Osteocyte (in vitro differentiated cells): ENCODE results near the gene POLH. TPM values are rescaled to one million over a fixed set of nuclear protein-coding genes. Genes with fewer than 3 reads are reported as not detected.

Experiments
- DNase-seq: peaks from one replicate; pipeline ENCODE4 v3.0.0; 2021; ENCODE audit warnings: mixed read lengths; ENCODE audit not compliant: unreplicated experiment; ENCODE audit errors: extremely low spot score
- H3K27ac Mint-ChIP-seq: one replicate; pipeline ENCODE4 v1.8.0; 2021; ENCODE audit warnings: mild to moderate bottlenecking, mixed read lengths; ENCODE audit not compliant: unreplicated experiment
- H3K27me3 Mint-ChIP-seq: one replicate; pipeline ENCODE4 v1.8.0; 2021; ENCODE audit warnings: mixed read lengths; ENCODE audit not compliant: unreplicated experiment
- H3K36me3 Mint-ChIP-seq: one replicate; pipeline ENCODE4 v1.8.0; 2021; ENCODE audit warnings: mixed read lengths; ENCODE audit not compliant: unreplicated experiment
- H3K4me1 Mint-ChIP-seq: one replicate; pipeline ENCODE4 v1.8.0; 2021; ENCODE audit warnings: mixed read lengths; ENCODE audit not compliant: unreplicated experiment
- H3K4me3 Mint-ChIP-seq: one replicate; pipeline ENCODE4 v1.8.0; 2021; ENCODE audit warnings: mild to moderate bottlenecking, moderate library complexity, mixed read lengths; ENCODE audit not compliant: unreplicated experiment
- H3K9me3 Mint-ChIP-seq: one replicate; pipeline ENCODE4 v1.8.0; 2021; ENCODE audit warnings: mixed read lengths; ENCODE audit not compliant: unreplicated experiment
- total RNA-seq: library from RNA; stranded (reverse); gene quantifications from 2 replicates; pipeline ENCODE4 v1.2.1, GENCODE V29; 2021
- TF ChIP-seq, protein P1 (sequence below): fragments of 200-600 bp; sonication (generic); IDR thresholded peaks from 2 replicates; pipeline ENCODE4 v1.5.0; 2021; ENCODE audit warnings: antibody characterized with exemption, mild to moderate bottlenecking, moderate library complexity

POLH gene
- total RNA-seq, 1 donor from 2014 or later: 27.7 TPM

GRCh38 chr6:43600595-43600994 is 24.6 kb downstream of the POLH start:
- Mint-ChIP-seq H3K27ac (no peak overlapping the region), H3K36me3 (peaks cover 31% of the 10 kb centered on the region), H3K4me3 (no peak overlapping the region), H3K4me1 (peaks cover 2% of the 10 kb centered on the region), H3K9me3 (no peaks in the 10 kb centered on the region), H3K27me3 (no peaks in the 10 kb centered on the region)
- DNase-seq: no peak
- TF ChIP-seq, protein P1, sequence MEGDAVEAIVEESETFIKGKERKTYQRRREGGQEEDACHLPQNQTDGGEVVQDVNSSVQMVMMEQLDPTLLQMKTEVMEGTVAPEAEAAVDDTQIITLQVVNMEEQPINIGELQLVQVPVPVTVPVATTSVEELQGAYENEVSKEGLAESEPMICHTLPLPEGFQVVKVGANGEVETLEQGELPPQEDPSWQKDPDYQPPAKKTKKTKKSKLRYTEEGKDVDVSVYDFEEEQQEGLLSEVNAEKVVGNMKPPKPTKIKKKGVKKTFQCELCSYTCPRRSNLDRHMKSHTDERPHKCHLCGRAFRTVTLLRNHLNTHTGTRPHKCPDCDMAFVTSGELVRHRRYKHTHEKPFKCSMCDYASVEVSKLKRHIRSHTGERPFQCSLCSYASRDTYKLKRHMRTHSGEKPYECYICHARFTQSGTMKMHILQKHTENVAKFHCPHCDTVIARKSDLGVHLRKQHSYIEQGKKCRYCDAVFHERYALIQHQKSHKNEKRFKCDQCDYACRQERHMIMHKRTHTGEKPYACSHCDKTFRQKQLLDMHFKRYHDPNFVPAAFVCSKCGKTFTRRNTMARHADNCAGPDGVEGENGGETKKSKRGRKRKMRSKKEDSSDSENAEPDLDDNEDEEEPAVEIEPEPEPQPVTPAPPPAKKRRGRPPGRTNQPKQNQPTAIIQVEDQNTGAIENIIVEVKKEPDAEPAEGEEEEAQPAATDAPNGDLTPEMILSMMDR: no peak

DNA sequence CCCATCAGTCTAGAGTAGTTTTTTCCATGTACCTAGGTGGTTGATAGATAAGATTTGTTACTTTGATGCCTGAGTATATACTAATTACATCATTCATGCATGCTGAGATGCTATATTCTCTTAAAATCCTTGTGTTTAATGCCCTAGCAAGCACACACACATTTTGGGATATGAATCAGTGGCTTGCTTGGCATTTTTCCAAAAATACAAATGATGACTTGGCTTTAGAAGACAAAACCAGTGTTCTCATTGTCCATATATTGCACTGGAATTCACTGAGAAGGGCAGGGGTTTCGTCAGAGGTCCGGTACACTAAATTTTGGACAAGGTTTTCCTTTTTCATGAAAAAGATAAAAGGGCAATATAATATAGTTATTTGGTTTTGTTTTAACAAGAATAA is 28.2 kb downstream of the POLH start:
- H3K36me3 Mint-ChIP-seq: peaks cover 29% of the 10 kb centered on the region
- TF ChIP-seq, protein P1: no peak
- H3K4me3 Mint-ChIP-seq: no peak overlapping the region
- H3K4me1 Mint-ChIP-seq: peaks cover 5% of the 10 kb centered on the region
- no peaks in the 10 kb centered on the region for H3K27me3 Mint-ChIP-seq
- H3K27ac Mint-ChIP-seq: no peak overlapping the region
- no peak for DNase-seq
- no peaks in the 10 kb centered on the region for H3K9me3 Mint-ChIP-seq

GRCh38 chr6:43606019-43606418 is 30.0 kb downstream of the POLH start:
- Mint-ChIP-seq H3K4me3 (no peak overlapping the region), H3K27ac (no peak overlapping the region), H3K36me3 (peaks cover 31% of the 10 kb centered on the region), H3K9me3 (no peaks in the 10 kb centered on the region), H3K4me1 (peaks cover 5% of the 10 kb centered on the region), H3K27me3 (no peaks in the 10 kb centered on the region)
- TF ChIP-seq, protein P1: no peak
- DNase-seq: no peak

DNA sequence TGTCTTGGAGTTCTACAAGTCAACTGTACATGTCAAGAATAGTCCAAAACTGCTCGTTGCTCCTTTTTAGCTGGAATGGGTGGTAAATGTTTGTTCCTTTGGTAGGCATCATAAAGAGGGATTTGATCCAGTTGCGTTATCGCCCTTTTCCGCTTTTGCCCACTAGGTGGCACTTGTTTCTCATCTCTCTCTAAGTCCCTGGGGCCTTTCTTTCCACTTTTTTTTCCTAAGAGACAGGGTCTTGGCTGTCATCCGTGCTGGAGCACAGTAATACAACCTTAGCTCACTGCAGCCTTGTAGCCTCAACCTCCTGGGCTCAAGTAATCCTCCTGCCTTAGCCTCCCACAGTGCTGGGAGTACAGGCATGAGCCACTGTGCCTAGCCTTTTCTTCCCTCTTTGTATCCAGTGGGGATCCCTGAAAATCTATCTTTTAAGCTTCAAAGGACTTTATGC is 32.4 kb downstream of the POLH start:
- no peak overlapping the region for H3K27ac Mint-ChIP-seq
- H3K4me3 Mint-ChIP-seq: no peak overlapping the region
- peaks cover 5% of the 10 kb centered on the region for H3K4me1 Mint-ChIP-seq
- no peaks in the 10 kb centered on the region for H3K9me3 Mint-ChIP-seq
- peaks cover 20% of the 10 kb centered on the region for H3K36me3 Mint-ChIP-seq
- no peaks in the 10 kb centered on the region for H3K27me3 Mint-ChIP-seq
- peak; percentile 87 for DNase-seq
- TF ChIP-seq, protein P1: peak; percentile 87

- Mint-ChIP-seq H3K36me3 (peaks cover 20% of the 10 kb centered on the region), H3K27me3 (no peaks in the 10 kb centered on the region), H3K9me3 (no peaks in the 10 kb centered on the region), H3K4me1 (peaks cover 5% of the 10 kb centered on the region), H3K27ac (no peak overlapping the region), H3K4me3 (no peak overlapping the region)
- no peak for DNase-seq
- TF ChIP-seq, protein P1: no peak
These were observed 32.8 kb downstream of the POLH start for GRCh38 chr6:43608807-43609206.
